ENCODE data around the gene SLC22A7.

GRCh38 chr6:43257367-43258145, 40.5 kb upstream of the SLC22A7 start:
- TF ChIP-seq CTCF (IDR thresholded peaks at IDR 0.05): no peak
- TF ChIP-seq POLR2AphosphoS5 (IDR thresholded peaks at IDR 0.05): no peak
- TF ChIP-seq EP300 (IDR thresholded peaks at IDR 0.05): no peak
